ENCODE measurements around the gene CST3. TPM values are rescaled to one million over a fixed set of nuclear protein-coding genes. Genes with fewer than 3 reads are reported as not detected.

The CST3 gene
- total and polyA plus RNA-seq, 2 donors (not counting 1 experiment from before 2014, with no cell fraction given): 1.2 to 16.9 TPM

GRCh38 chr20:23601715-23602114 lies 36.0 kb downstream of the CST3 start:
- no peak for DNase-seq
- H3K4me3 Mint-ChIP-seq: no peak overlapping the region
- intact Hi-C loops (cut with micrococcal nuclease): no loop called here
- POLR2A ChIA-PET: no interaction called here
- H3K9me3 Mint-ChIP-seq (ENCODE audit: insufficient read depth): no peaks in the 10 kb centered on the region
- 86% methylated on average over 4 of the region's 4 CpGs for WGBS (ENCODE audit: insufficient coverage)
- no peak overlapping the region for H3K27ac ChIP-seq (ENCODE audit: low read length in 2 of 2)
- no peaks in the 10 kb centered on the region for H3K27me3 ChIP-seq (replicated peaks in 1 of 4; ENCODE audit: control extremely low read depth in 1 of 4, control insufficient read depth in 3 of 4, insufficient read depth in 4 of 4, low read length in 3 of 4)
- CTCF ChIA-PET: no interaction called here
- ATAC-seq (ENCODE audit: low read depth): no peak
- H2AFZ ChIP-seq (ENCODE audit: insufficient read depth, low read depth, low read length, poor library complexity, severe bottlenecking): no peak overlapping the region
- H4K20me1 ChIP-seq (ENCODE audit: control insufficient read depth, insufficient read depth, low read length, poor library complexity, severe bottlenecking): no peaks in the 10 kb centered on the region
- H3K36me3 ChIP-seq (replicated peaks in 1 of 2; ENCODE audit: control extremely low read depth in 1 of 2, control insufficient read depth in 1 of 2, extremely low read depth in 1 of 2, insufficient read depth in 2 of 2, low read length in 1 of 2): no peaks in the 10 kb centered on the region
- no peak overlapping the region for H3K4me2 ChIP-seq (replicated peaks; ENCODE audit: low read depth, low read length, poor library complexity, severe bottlenecking)
- TF ChIP-seq EZH2 (IDR thresholded peaks at IDR 0.05; ENCODE audit: borderline replicate concordance, insufficient read depth, low read depth, low read length, poor library complexity, severe bottlenecking) (no peak), CTCF (IDR thresholded peaks at IDR 0.05) (no peak)
- H3K4me3 ChIP-seq (ENCODE audit: control extremely low read depth in 1 of 5, extremely low read depth in 1 of 5, insufficient read depth in 1 of 5, low read depth in 2 of 5, low read length in 4 of 5): no peak overlapping the region
- H3K9me3 ChIP-seq (ENCODE audit: control extremely low read depth in 1 of 3, control insufficient read depth in 2 of 3, insufficient read depth in 1 of 3, low read length in 2 of 3): no peaks in the 10 kb centered on the region
- H3K9ac ChIP-seq (ENCODE audit: low read length): no peak overlapping the region
- H3K4me1 ChIP-seq (ENCODE audit: control insufficient read depth in 2 of 2, insufficient read depth in 2 of 2, low read length in 2 of 2): no peaks in the 10 kb centered on the region
- no peaks in the 10 kb centered on the region for H3K79me2 ChIP-seq (ENCODE audit: control insufficient read depth, insufficient read depth, low read length)
- peaks cover 3% of the 10 kb centered on the region for H3K27me3 Mint-ChIP-seq
- H3K4me1 Mint-ChIP-seq: no peaks in the 10 kb centered on the region
- no peak overlapping the region for H3K27ac Mint-ChIP-seq

GRCh38 chr20:23598481-23598880 lies 39.3 kb downstream of the CST3 start:
- peaks cover 1% of the 10 kb centered on the region for H3K27me3 Mint-ChIP-seq
- no peaks in the 10 kb centered on the region for H3K9me3 Mint-ChIP-seq (ENCODE audit: insufficient read depth)
- no peak overlapping the region for H3K27ac Mint-ChIP-seq
- Histone ChIP-seq H3K4me3 (ENCODE audit: control extremely low read depth in 1 of 5, extremely low read depth in 1 of 5, insufficient read depth in 1 of 5, low read depth in 2 of 5, low read length in 4 of 5) (no peak overlapping the region), H4K20me1 (ENCODE audit: control insufficient read depth, insufficient read depth, low read length, poor library complexity, severe bottlenecking) (no peaks in the 10 kb centered on the region), H3K36me3 (replicated peaks in 1 of 2; ENCODE audit: control extremely low read depth in 1 of 2, control insufficient read depth in 1 of 2, extremely low read depth in 1 of 2, insufficient read depth in 2 of 2, low read length in 1 of 2) (no peaks in the 10 kb centered on the region), H3K27me3 (replicated peaks in 1 of 4; ENCODE audit: control extremely low read depth in 1 of 4, control insufficient read depth in 3 of 4, insufficient read depth in 4 of 4, low read length in 3 of 4) (no peaks in the 10 kb centered on the region), H3K9ac (ENCODE audit: low read length) (no peak overlapping the region), H3K9me3 (ENCODE audit: control extremely low read depth in 1 of 3, control insufficient read depth in 2 of 3, insufficient read depth in 1 of 3, low read length in 2 of 3) (peaks cover 0 to 1% (median 0%) of the 10 kb centered on the region in 3 donors), H3K4me2 (replicated peaks; ENCODE audit: low read depth, low read length, poor library complexity, severe bottlenecking) (no peak overlapping the region), H3K79me2 (ENCODE audit: control insufficient read depth, insufficient read depth, low read length) (no peaks in the 10 kb centered on the region), H3K27ac (ENCODE audit: low read length in 2 of 2) (no peak overlapping the region), H2AFZ (ENCODE audit: insufficient read depth, low read depth, low read length, poor library complexity, severe bottlenecking) (no peak overlapping the region), H3K4me1 (ENCODE audit: control insufficient read depth in 2 of 2, insufficient read depth in 2 of 2, low read length in 2 of 2) (no peaks in the 10 kb centered on the region)
- ChIA-PET POLR2A (no interaction called here), CTCF (no interaction called here)
- H3K4me1 Mint-ChIP-seq: no peaks in the 10 kb centered on the region
- no peak overlapping the region for H3K4me3 Mint-ChIP-seq
- ATAC-seq (ENCODE audit: low read depth) (no peak), DNase-seq (no peak)
- intact Hi-C loops (cut with micrococcal nuclease): no loop called here
- no peak for TF ChIP-seq CTCF (IDR thresholded peaks at IDR 0.05)
- TF ChIP-seq EZH2 (IDR thresholded peaks at IDR 0.05; ENCODE audit: borderline replicate concordance, insufficient read depth, low read depth, low read length, poor library complexity, severe bottlenecking): no peak

All from B cell (primary cell).